Measurements from ENCODE around the gene GNB5.

- TF ChIP-seq PATZ1 (CRISPR knock-in tag; IDR thresholded peaks at IDR 0.05; ENCODE audit: borderline replicate concordance) (no peak), ZFP3 (CRISPR knock-in tag; IDR thresholded peaks at IDR 0.05) (no peak), POU6F1 (CRISPR knock-in tag; IDR thresholded peaks at IDR 0.05; ENCODE audit: borderline replicate concordance, low read depth) (no peak), ZFP30 (CRISPR knock-in tag; IDR thresholded peaks at IDR 0.05) (no peak), ESRRG (CRISPR knock-in tag; IDR thresholded peaks at IDR 0.05) (no peak), BACH2 (CRISPR knock-in tag; IDR thresholded peaks at IDR 0.05; ENCODE audit: borderline replicate concordance) (no peak), SNAI2 (CRISPR knock-in tag; IDR thresholded peaks at IDR 0.05) (no peak), TSHZ2 (CRISPR knock-in tag; IDR thresholded peaks at IDR 0.05) (no peak), ZC3H10 (CRISPR knock-in tag; IDR thresholded peaks at IDR 0.05) (no peak), ARNTL (CRISPR knock-in tag; IDR thresholded peaks at IDR 0.05; ENCODE audit: borderline replicate concordance, low read depth) (no peak), RARB (CRISPR knock-in tag; IDR thresholded peaks at IDR 0.05) (no peak)
- TF ChIP-seq, protein P1, sequence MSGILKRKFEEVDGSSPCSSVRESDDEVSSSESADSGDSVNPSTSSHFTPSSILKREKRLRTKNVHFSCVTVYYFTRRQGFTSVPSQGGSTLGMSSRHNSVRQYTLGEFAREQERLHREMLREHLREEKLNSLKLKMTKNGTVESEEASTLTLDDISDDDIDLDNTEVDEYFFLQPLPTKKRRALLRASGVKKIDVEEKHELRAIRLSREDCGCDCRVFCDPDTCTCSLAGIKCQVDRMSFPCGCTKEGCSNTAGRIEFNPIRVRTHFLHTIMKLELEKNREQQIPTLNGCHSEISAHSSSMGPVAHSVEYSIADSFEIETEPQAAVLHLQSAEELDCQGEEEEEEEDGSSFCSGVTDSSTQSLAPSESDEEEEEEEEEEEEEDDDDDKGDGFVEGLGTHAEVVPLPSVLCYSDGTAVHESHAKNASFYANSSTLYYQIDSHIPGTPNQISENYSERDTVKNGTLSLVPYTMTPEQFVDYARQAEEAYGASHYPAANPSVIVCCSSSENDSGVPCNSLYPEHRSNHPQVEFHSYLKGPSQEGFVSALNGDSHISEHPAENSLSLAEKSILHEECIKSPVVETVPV (CRISPR knock-in tag; IDR thresholded peaks at IDR 0.05) = no peak
- TF ChIP-seq, protein P2, sequence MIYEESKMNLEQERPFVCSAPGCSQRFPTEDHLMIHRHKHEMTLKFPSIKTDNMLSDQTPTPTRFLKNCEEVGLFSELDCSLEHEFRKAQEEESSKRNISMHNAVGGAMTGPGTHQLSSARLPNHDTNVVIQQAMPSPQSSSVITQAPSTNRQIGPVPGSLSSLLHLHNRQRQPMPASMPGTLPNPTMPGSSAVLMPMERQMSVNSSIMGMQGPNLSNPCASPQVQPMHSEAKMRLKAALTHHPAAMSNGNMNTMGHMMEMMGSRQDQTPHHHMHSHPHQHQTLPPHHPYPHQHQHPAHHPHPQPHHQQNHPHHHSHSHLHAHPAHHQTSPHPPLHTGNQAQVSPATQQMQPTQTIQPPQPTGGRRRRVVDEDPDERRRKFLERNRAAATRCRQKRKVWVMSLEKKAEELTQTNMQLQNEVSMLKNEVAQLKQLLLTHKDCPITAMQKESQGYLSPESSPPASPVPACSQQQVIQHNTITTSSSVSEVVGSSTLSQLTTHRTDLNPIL (CRISPR knock-in tag; IDR thresholded peaks at IDR 0.05; ENCODE audit: low read depth) = no peak
These were observed 92.9 kb downstream of the GNB5 start for GRCh38 chr15:52098323-52098722.

Measured in SK-N-SH treated with all-trans-retinoic acid at 6 μM for 48 hours (cell line).